ENCODE results near the gene SEMA6B. TPM values are rescaled to one million over a fixed set of nuclear protein-coding genes. Genes with fewer than 3 reads are reported as not detected.
A peak's percentile ranks its signal among the peaks of the same experiment; 100 is the strongest.

SEMA6B gene
- total and polyA plus RNA-seq, 8 donors = 2.1 to 24.7 (median 3.3) TPM

- H3K27me3 ChIP-seq = no peaks in the 10 kb centered on the region
- DNase-seq (peak in 2 of 4 donors; percentile 32 to 90), ATAC-seq (peak; percentile 52)
- intact Hi-C loops (cut with DNase I) = loop anchor here in 1 of 2 donors (5.0 kb wide), 1 partner anchor 79 kb away; the partner anchor contains the start of gene TNFAIP8L1
- peak; percentile 100 for TF ChIP-seq CTCF (IDR thresholded peaks at IDR 0.05)
- peaks cover 0 to 58% of the 10 kb centered on the region in 2 donors for H3K4me1 ChIP-seq
- peak overlapping the region in 1 of 2 donors; percentile 58 for H3K4me3 ChIP-seq
- H3K27ac ChIP-seq = peak overlapping the region in 1 of 2 donors; percentile 84
- peaks cover 0 to 33% of the 10 kb centered on the region in 2 donors for H3K36me3 ChIP-seq
- H3K9me3 ChIP-seq = no peaks in the 10 kb centered on the region
These were observed 1.2 kb downstream of the SEMA6B start for GRCh38 chr19:4557971-4558941.

- Histone ChIP-seq H3K9me3 (no peaks in the 10 kb centered on the region), H3K36me3 (peaks cover 0 to 41% of the 10 kb centered on the region in 2 donors), H3K27ac (no peak overlapping the region), H3K4me3 (peak overlapping the region in 1 of 2 donors; percentile 58), H3K4me1 (peaks cover 0 to 50% of the 10 kb centered on the region in 2 donors), H3K27me3 (no peaks in the 10 kb centered on the region)
- intact Hi-C loops (cut with DNase I) = loop anchor here in 1 of 2 donors (5.0 kb wide), 1 partner anchor 80 kb away; the partner anchor contains the start of gene TNFAIP8L1
- DNase-seq (no peak), ATAC-seq (no peak)
- no peak for TF ChIP-seq CTCF (IDR thresholded peaks at IDR 0.05)
These were observed 2.1 kb downstream of the SEMA6B start for GRCh38 chr19:4557144-4557970.

- Histone ChIP-seq H3K27me3 (no peaks in the 10 kb centered on the region), H3K9me3 (no peaks in the 10 kb centered on the region), H3K4me1 (peaks cover 0 to 45% of the 10 kb centered on the region in 2 donors), H3K4me3 (no peak overlapping the region), H3K36me3 (peaks cover 0 to 48% of the 10 kb centered on the region in 2 donors), H3K27ac (no peak overlapping the region)
- ATAC-seq (peak; percentile 13), DNase-seq (no peak)
- intact Hi-C loops (cut with DNase I) = loop anchor here in 1 of 2 donors (5.0 kb wide), 1 partner anchor 81 kb away; the partner anchor contains the start of gene TNFAIP8L1
- TF ChIP-seq CTCF (IDR thresholded peaks at IDR 0.05) = no peak
These were observed 2.8 kb downstream of the SEMA6B start for GRCh38 chr19:4556597-4557127.

GRCh38 chr19:4555657-4556561 lies 3.6 kb downstream of the SEMA6B start:
- Histone ChIP-seq H3K4me1 (peaks cover 0 to 37% of the 10 kb centered on the region in 2 donors), H3K27me3 (no peaks in the 10 kb centered on the region), H3K9me3 (no peaks in the 10 kb centered on the region), H3K27ac (no peak overlapping the region), H3K4me3 (no peak overlapping the region), H3K36me3 (peaks cover 0 to 54% of the 10 kb centered on the region in 2 donors)
- intact Hi-C loops (cut with DNase I) = loop anchor here in 1 of 2 donors (5.0 kb wide), 1 partner anchor 81 kb away; the partner anchor contains the start of gene TNFAIP8L1
- ATAC-seq (no peak), DNase-seq (no peak)
- no peak for TF ChIP-seq CTCF (IDR thresholded peaks at IDR 0.05)
